A549 (cell line): ENCODE measurements around the gene NKAP. TPM values are rescaled to one million over a fixed set of nuclear protein-coding genes. Genes with fewer than 3 reads are reported as not detected.
"Not testable (repeated sequence)": the region's sequence is repeated elsewhere in the genome, so short reads cannot be mapped to it uniquely, and the experiment has no call there.

Experiments used
- ATAC-seq, 2 experiments: fragments of 200-7000 bp in 1 of 2; fragments of >200 bp in 1 of 2; cut with Nextera tagmentation in 1 of 2; cut with Tn5 transposase in 1 of 2; 3 replicates each; pipeline versions ENCODE4 v1.8.0 to v1.9.1; 2018 to 2020; ENCODE audit warnings: mild to moderate bottlenecking in 1 of 2, moderate library complexity in 1 of 2
- CTCF ChIA-PET: fragments of 300-600 bp; sonication (Branson Sonifier 250); formaldehyde crosslinking; extraction: SDS; loops from one replicate; lab custom pipeline; 2021; ENCODE audit warnings: antibody characterized with exemption, inconsistent platforms; lab: Yijun Ruan, JAX
- POLR2A ChIA-PET: fragments of 350-600 bp; formaldehyde crosslinking; extraction: SDS; loops from one replicate; lab custom pipeline; 2021; ENCODE audit warnings: antibody characterized with exemption, inconsistent platforms; lab: Yijun Ruan, JAX
- DNase-seq, 2 experiments: peaks; one replicate each; pipeline versions ENCODE4 v3.0.0 to v3.0.0-alpha.2; 2011 to 2016; ENCODE audit warnings: low read depth in 1 of 2, low spot score in 1 of 2
- FAIRE-seq: peaks from 2 replicates; lab custom pipeline; 2011; peaks lifted over from hg19 to GRCh38; lab: Jason Lieb, UNC
- H3K27ac ChIP-seq, 2 experiments: fragments of >200 bp; sonication (Bioruptor Twin); formaldehyde crosslinking; 3 replicates each; pipeline ENCODE4 v1.5.1; 2016 to 2017
- H3K4me1 ChIP-seq: fragments of >200 bp; sonication (Bioruptor Twin); formaldehyde crosslinking; 3 replicates; pipeline ENCODE4 v1.6.1; 2016
- H3K4me2 ChIP-seq: fragments of >200 bp; sonication (Bioruptor Twin); formaldehyde crosslinking; 3 replicates; pipeline ENCODE4 v1.6.1; 2016
- H3K4me3 ChIP-seq: fragments of >200 bp; sonication (Bioruptor Twin); formaldehyde crosslinking; 3 replicates; pipeline ENCODE4 v1.5.1; 2016
- H3K9me3 ChIP-seq: fragments of >200 bp; sonication (Bioruptor Twin); formaldehyde crosslinking; 3 replicates; pipeline ENCODE4 v1.6.1; 2016
- BCL3 ChIP-seq: fragments of >200 bp; sonication (Bioruptor Twin); formaldehyde crosslinking; IDR thresholded peaks from 3 replicates; pipeline ENCODE4 v1.6.1; 2016
- BHLHE40 ChIP-seq: IDR thresholded peaks from 2 replicates; pipeline ENCODE4 v1.6.1; 2012; ENCODE audit warnings: low read depth, low read length, inconsistent platforms
- CEBPB ChIP-seq, 2 experiments: fragments of >200 bp in 1 of 2; sonication (Bioruptor Twin) in 1 of 2; formaldehyde crosslinking in 1 of 2; IDR thresholded peaks; 2 replicates each; pipeline ENCODE4 v1.6.1; 2012 to 2016
- EHF ChIP-seq: fragments of 250-450 bp; sonication (Bioruptor Pico); IDR thresholded peaks from 2 replicates; pipeline ENCODE4 v1.5.0; 2020; ENCODE audit warnings: mild to moderate bottlenecking
- ELK1 ChIP-seq: fragments of 150-350 bp; IDR thresholded peaks from 2 replicates; pipeline ENCODE4 v1.6.1; 2014; ENCODE audit warnings: low read depth, mild to moderate bottlenecking, low read length
- FOSL2 ChIP-seq, 2 experiments: fragments of 450-650 bp in 1 of 2; fragments of >200 bp in 1 of 2; sonication (Bioruptor Twin) in 1 of 2; formaldehyde crosslinking; IDR thresholded peaks; 2 replicates each; pipeline versions ENCODE4 v1.5.0 to v1.6.1; 2016 to 2020; ENCODE audit warnings: mild to moderate bottlenecking in 1 of 2, moderate library complexity in 1 of 2
- FOXS1 ChIP-seq: fragments of 250-450 bp; sonication (Bioruptor Pico); IDR thresholded peaks from 2 replicates; pipeline ENCODE4 v1.5.0; 2020; ENCODE audit warnings: mild to moderate bottlenecking, moderate library complexity
- HDAC2 ChIP-seq: fragments of 200-600 bp; sonication (generic); IDR thresholded peaks from 2 replicates; pipeline ENCODE4 v1.6.1; 2016
- HOXB13 ChIP-seq: fragments of 250-450 bp; sonication (Bioruptor Pico); IDR thresholded peaks from 2 replicates; pipeline ENCODE4 v1.5.0; 2020; ENCODE audit warnings: low read depth, mild to moderate bottlenecking, moderate library complexity
- HOXB5 ChIP-seq: fragments of 250-450 bp; sonication (Bioruptor Pico); IDR thresholded peaks from 2 replicates; pipeline ENCODE4 v1.5.0; 2020; ENCODE audit warnings: mild to moderate bottlenecking, moderate library complexity
- KDM1A ChIP-seq: fragments of 200-600 bp; sonication (generic); IDR thresholded peaks from 2 replicates; pipeline ENCODE4 v1.6.1; 2016; ENCODE audit warnings: low read depth, mild to moderate bottlenecking
- KDM5A ChIP-seq: fragments of 200-600 bp; sonication (generic); IDR thresholded peaks from 2 replicates; pipeline ENCODE4 v1.6.1; 2016; ENCODE audit warnings: antibody characterized with exemption, mild to moderate bottlenecking
- MAFK ChIP-seq: fragments of 450-650 bp; IDR thresholded peaks from 2 replicates; pipeline ENCODE4 v1.6.1; 2014; ENCODE audit not compliant: partially characterized antibody
- POLR2A ChIP-seq: IDR thresholded peaks from 2 replicates; pipeline ENCODE4 v1.6.1; 2012; ENCODE audit warnings: mild to moderate bottlenecking, low read length
- POLR2AphosphoS2 ChIP-seq: conservative IDR thresholded peaks from 2 replicates; pipeline ENCODE4 v1.6.1; 2012; ENCODE audit warnings: low read length, improper control_type of control experiment, inconsistent platforms
- RAD21 ChIP-seq, 2 experiments: fragments of >200 bp in 1 of 2; sonication (Bioruptor Twin) in 1 of 2; formaldehyde crosslinking in 1 of 2; IDR thresholded peaks in 1 of 2; conservative IDR thresholded peaks in 1 of 2; 2 replicates in 1 of 2; 3 replicates in 1 of 2; pipeline ENCODE4 v1.6.1; 2012 to 2018; ENCODE audit warnings: inconsistent platforms in 1 of 2
- RCOR1 ChIP-seq: fragments of 150-350 bp; IDR thresholded peaks from 2 replicates; pipeline ENCODE4 v1.6.1; 2014; ENCODE audit warnings: antibody characterized with exemption, low read length, low read depth
- RFX5 ChIP-seq: fragments of 450-650 bp; IDR thresholded peaks from 2 replicates; pipeline ENCODE4 v1.7.1; 2014; ENCODE audit warnings: antibody characterized with exemption, mild to moderate bottlenecking, moderate library complexity
- RNF2 ChIP-seq: fragments of 200-600 bp; sonication (generic); IDR thresholded peaks from 2 replicates; pipeline ENCODE4 v1.6.1; 2016; ENCODE audit warnings: low read depth, mild to moderate bottlenecking, antibody characterized with exemption, moderate library complexity, borderline replicate concordance
- SMC3 ChIP-seq: fragments of >200 bp; sonication (Bioruptor Twin); formaldehyde crosslinking; IDR thresholded peaks from 3 replicates; pipeline ENCODE4 v1.6.1; 2018; ENCODE audit warnings: inconsistent platforms
- SREBF2 ChIP-seq: fragments of 450-650 bp; IDR thresholded peaks from 2 replicates; pipeline ENCODE4 v1.6.1; 2014; ENCODE audit warnings: mild to moderate bottlenecking, moderate library complexity
- ZC3H11A ChIP-seq: fragments of 450-650 bp; IDR thresholded peaks from 2 replicates; pipeline ENCODE4 v1.6.1; 2014; ENCODE audit warnings: antibody characterized with exemption, mild to moderate bottlenecking
- ZSCAN20 ChIP-seq: fragments of 250-450 bp; sonication (Bioruptor Pico); IDR thresholded peaks from 2 replicates; pipeline ENCODE4 v1.8.0; 2022; ENCODE audit warnings: mild to moderate bottlenecking, moderate library complexity
- WGBS: methylation state at CpG from one replicate; pipeline ENCODE4 v1.1.6; 2017; ENCODE audit errors: missing lambda C conversion rate; 5-methylcytosine and 5-hydroxymethylcytosine counted together
- polyA plus RNA-seq, 4 experiments: library from polyadenylated mRNA; depleted of rRNA in 3 of 4; stranded (reverse); fragments of >200 nt; fragmentation: RNase III in 1 of 4; extraction: RNeasy Plus Mini Kit Qiagen cat#74134 plus additional on column Dnase treatment in 1 of 4; gene quantifications; 2 replicates in 3 of 4; 3 replicates in 1 of 4; pipeline ENCODE4 v1.2.3, GENCODE V29; 2011 to 2017
- TF ChIP-seq, protein P1 (sequence below): IDR thresholded peaks from 2 replicates; pipeline ENCODE4 v1.6.1; 2012
- TF ChIP-seq, protein P2 (sequence below): IDR thresholded peaks from 2 replicates; pipeline ENCODE4 v1.6.1; 2012

NKAP gene
- polyA plus RNA-seq, 2 of the 4 experiments (the other 2 are of a cell fraction), result 6.3 to 16.9 TPM

DNA sequence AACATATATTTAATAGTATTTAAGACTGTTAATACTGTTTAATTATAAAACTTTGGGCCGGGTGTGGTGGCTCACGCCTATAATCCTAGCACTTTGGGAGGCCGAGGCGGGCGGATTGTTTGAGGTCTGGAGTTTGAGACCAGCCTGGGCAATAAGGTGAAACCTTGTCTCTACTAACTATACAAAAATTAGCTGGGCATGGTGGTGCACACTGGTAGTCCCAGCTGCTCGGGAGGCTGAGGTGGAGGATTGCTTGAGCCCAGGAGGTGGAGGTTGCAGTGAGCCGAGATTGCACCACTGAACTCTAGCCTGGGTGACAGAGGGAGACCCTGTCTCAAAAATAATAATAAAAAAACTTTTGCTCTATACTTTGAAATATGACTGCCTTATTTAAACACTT is 21.2 kb downstream of the NKAP start:
- CTCF ChIA-PET, FAIRE-seq, H3K27ac ChIP-seq, ATAC-seq, H3K4me1 ChIP-seq, POLR2A ChIA-PET, DNase-seq, H3K9me3 ChIP-seq, H3K4me2 ChIP-seq, H3K4me3 ChIP-seq: not testable (repeated sequence)
- 95% methylated on average over 7 of the region's 7 CpGs for WGBS

DNA sequence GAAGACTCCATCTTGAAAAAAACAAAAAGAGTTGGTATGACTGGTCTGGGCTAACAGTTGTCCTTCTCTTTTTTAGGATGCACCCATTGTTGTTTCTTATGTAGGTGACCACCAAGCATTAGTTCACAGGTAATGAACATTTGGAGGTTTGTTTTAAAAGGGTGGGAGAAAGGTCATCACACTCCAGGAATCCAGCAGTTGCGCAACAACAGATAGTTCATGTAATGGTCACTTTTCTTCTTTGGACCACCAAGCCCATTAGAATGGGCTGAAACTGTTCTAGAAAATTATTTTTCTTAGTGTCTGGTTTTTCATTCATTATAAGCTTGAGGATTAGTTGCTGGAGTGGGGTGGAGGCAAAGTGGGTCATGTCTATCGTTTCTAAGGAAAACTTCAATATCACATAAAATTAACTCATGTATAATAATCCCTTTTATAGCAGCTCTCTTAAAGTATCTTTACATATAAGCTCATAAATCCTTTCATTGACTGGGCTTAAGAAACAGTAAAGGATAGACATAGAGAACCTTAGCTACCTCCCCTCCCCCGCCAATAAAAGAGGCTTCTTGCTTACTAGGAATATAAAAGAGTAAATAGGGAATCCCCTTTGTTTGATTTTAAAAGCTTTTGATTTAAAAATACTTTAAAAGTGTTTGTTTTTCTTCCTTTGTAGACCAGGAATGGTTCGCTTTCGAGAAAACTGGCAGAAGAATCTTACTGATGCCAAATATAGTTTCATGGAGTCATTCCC is 23.5 kb downstream of the NKAP start:
- no peak overlapping the region for H3K4me3 ChIP-seq
- ATAC-seq (no peak), DNase-seq (no peak), FAIRE-seq (no peak)
- no peak overlapping the region for H3K4me2 ChIP-seq
- ChIA-PET CTCF (interaction anchor here (0.9 kb wide), 1 partner anchor 32 kb away, joined by 5 read pairs; no protein-coding TSS in a partner anchor), POLR2A (no interaction called here)
- TF ChIP-seq POLR2A, result no peak
- TF ChIP-seq ZC3H11A, result no peak
- TF ChIP-seq HOXB5 (CRISPR knock-in tag), result no peak
- TF ChIP-seq CEBPB (IDR thresholded peaks at IDR 0.05), result peak; percentile 60 to 81; a peak in 3 of 4 replicates
- TF ChIP-seq, protein P1, sequence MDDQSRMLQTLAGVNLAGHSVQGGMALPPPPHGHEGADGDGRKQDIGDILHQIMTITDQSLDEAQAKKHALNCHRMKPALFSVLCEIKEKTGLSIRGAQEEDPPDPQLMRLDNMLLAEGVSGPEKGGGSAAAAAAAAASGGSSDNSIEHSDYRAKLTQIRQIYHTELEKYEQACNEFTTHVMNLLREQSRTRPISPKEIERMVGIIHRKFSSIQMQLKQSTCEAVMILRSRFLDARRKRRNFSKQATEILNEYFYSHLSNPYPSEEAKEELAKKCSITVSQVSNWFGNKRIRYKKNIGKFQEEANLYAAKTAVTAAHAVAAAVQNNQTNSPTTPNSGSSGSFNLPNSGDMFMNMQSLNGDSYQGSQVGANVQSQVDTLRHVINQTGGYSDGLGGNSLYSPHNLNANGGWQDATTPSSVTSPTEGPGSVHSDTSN, result no peak
- no peak for TF ChIP-seq RNF2
- no peak for TF ChIP-seq SREBF2
- no peak for TF ChIP-seq RFX5
- H3K4me1 ChIP-seq, result no peaks in the 10 kb centered on the region
- H3K9me3 ChIP-seq, result no peaks in the 10 kb centered on the region
- 93% methylated on average over 5 of the region's 5 CpGs for WGBS
- no peak overlapping the region for H3K27ac ChIP-seq

- 82% methylated on average over 2 of the region's 2 CpGs for whole genome bisulfite sequencing
- H3K4me1 ChIP-seq, result no peaks in the 10 kb centered on the region
- no peak overlapping the region for H3K27ac ChIP-seq
- POLR2A ChIA-PET, result no interaction called here
- H3K4me2 ChIP-seq, result no peak overlapping the region
- CTCF ChIA-PET, result interaction anchor here (1.6 kb wide), 1 partner anchor 30 kb away, joined by 4 read pairs; no protein-coding TSS in a partner anchor
- no peak for ATAC-seq
- no peaks in the 10 kb centered on the region for H3K9me3 ChIP-seq
- no peak for TF ChIP-seq ZC3H11A
- no peak for TF ChIP-seq FOXS1 (CRISPR knock-in tag)
- no peak for TF ChIP-seq HOXB13
- no peak for TF ChIP-seq SMC3
- TF ChIP-seq KDM1A, result no peak
- no peak for TF ChIP-seq BCL3
- TF ChIP-seq HOXB5 (CRISPR knock-in tag), result no peak
- TF ChIP-seq MAFK, result no peak
- no peak for TF ChIP-seq RCOR1
- no peak for TF ChIP-seq EHF (CRISPR knock-in tag)
- no peak for TF ChIP-seq HDAC2
- TF ChIP-seq, protein P2, sequence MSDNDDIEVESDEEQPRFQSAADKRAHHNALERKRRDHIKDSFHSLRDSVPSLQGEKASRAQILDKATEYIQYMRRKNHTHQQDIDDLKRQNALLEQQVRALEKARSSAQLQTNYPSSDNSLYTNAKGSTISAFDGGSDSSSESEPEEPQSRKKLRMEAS, result no peak
- TF ChIP-seq FOSL2 (IDR thresholded peaks at IDR 0.05), result no peak
- no peak for TF ChIP-seq FOSL2 (CRISPR knock-in tag; IDR thresholded peaks at IDR 0.05)
- DNase-seq, result no peak
- FAIRE-seq, result no peak
- H3K4me3 ChIP-seq, result no peak overlapping the region
These were observed 25.7 kb downstream of the NKAP start for GRCh38 chrX:119917877-119918276.

GRCh38 chrX:119916310-119916709 is 27.2 kb downstream of the NKAP start:
- H3K4me2 ChIP-seq, result no peak overlapping the region
- ATAC-seq (no peak), FAIRE-seq (no peak), DNase-seq (no peak)
- ChIA-PET POLR2A (no interaction called here), CTCF (no interaction called here)
- WGBS, result 75% methylated on average over 5 of the region's 5 CpGs
- H3K4me1 ChIP-seq, result no peaks in the 10 kb centered on the region
- no peak overlapping the region for H3K4me3 ChIP-seq
- H3K27ac ChIP-seq, result no peak overlapping the region
- no peaks in the 10 kb centered on the region for H3K9me3 ChIP-seq
- no peak for TF ChIP-seq ZSCAN20 (CRISPR knock-in tag)
- no peak for TF ChIP-seq BHLHE40
- no peak for TF ChIP-seq RAD21 (conservative IDR thresholded peaks at IDR 0.05 in 1 of 2, IDR thresholded peaks at IDR 0.05 in 1 of 2)
- no peak for TF ChIP-seq KDM5A
- no peak for TF ChIP-seq RFX5
- no peak for TF ChIP-seq POLR2AphosphoS2
- no peak for TF ChIP-seq ELK1
